ENCODE results near the gene HEPACAM2.

GRCh38 chr7:93212881-93213280 lies 13.4 kb downstream of the HEPACAM2 start:
- TF ChIP-seq, protein P1, sequence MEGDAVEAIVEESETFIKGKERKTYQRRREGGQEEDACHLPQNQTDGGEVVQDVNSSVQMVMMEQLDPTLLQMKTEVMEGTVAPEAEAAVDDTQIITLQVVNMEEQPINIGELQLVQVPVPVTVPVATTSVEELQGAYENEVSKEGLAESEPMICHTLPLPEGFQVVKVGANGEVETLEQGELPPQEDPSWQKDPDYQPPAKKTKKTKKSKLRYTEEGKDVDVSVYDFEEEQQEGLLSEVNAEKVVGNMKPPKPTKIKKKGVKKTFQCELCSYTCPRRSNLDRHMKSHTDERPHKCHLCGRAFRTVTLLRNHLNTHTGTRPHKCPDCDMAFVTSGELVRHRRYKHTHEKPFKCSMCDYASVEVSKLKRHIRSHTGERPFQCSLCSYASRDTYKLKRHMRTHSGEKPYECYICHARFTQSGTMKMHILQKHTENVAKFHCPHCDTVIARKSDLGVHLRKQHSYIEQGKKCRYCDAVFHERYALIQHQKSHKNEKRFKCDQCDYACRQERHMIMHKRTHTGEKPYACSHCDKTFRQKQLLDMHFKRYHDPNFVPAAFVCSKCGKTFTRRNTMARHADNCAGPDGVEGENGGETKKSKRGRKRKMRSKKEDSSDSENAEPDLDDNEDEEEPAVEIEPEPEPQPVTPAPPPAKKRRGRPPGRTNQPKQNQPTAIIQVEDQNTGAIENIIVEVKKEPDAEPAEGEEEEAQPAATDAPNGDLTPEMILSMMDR (conservative IDR thresholded peaks at IDR 0.05) = no peak
- no peak for TF ChIP-seq ZFX (IDR thresholded peaks at IDR 0.05)
